ENCODE measurements around the gene PTBP1.

- TF ChIP-seq NFYB (CRISPR knock-in tag; IDR thresholded peaks at IDR 0.05) (peak; percentile 78), ZNF558 (CRISPR knock-in tag; IDR thresholded peaks at IDR 0.05; ENCODE audit: borderline replicate concordance) (no peak), MXD1 (CRISPR knock-in tag; IDR thresholded peaks at IDR 0.05) (no peak), MYNN (CRISPR knock-in tag; IDR thresholded peaks at IDR 0.05; ENCODE audit: low read depth) (no peak)
Observed at GRCh38 chr19:756236-756635, 41.0 kb upstream of the PTBP1 start.
